ENCODE data around the gene VSIG2. TPM values are rescaled to one million over a fixed set of nuclear protein-coding genes. Genes with fewer than 3 reads are reported as not detected.

Gene VSIG2
- total and polyA plus RNA-seq, 2 of the 4 experiments (the other 2 are of a cell fraction) = not detected

- Histone ChIP-seq H3K27me3 (ENCODE audit: control insufficient read depth, insufficient read depth, low read length) (no peaks in the 10 kb centered on the region), H2AK5ac (ENCODE audit: low read depth, low read length) (no peak overlapping the region), H4K91ac (ENCODE audit: insufficient read depth, low read depth, low read length) (no peak overlapping the region), H3K79me1 (ENCODE audit: low read depth in 1 of 2, low read length in 2 of 2) (peaks cover 15 to 43% of the 10 kb centered on the region in 2 experiments), H3K9ac (ENCODE audit: low read depth, low read length) (no peak overlapping the region), H4K20me1 (ENCODE audit: insufficient read depth, low read length) (peaks cover 56% of the 10 kb centered on the region), H2AK9ac (replicated peaks; ENCODE audit: low read depth, low read length, poor library complexity) (no peak overlapping the region), H3K14ac (replicated peaks; ENCODE audit: low read depth, low read length) (no peak overlapping the region), H2BK20ac (ENCODE audit: low read depth, low read length) (no peak overlapping the region), H3K4me2 (ENCODE audit: low read depth, low read length) (no peak overlapping the region), H4K8ac (ENCODE audit: low read depth in 2 of 2, low read length in 2 of 2) (no peak overlapping the region), H2AFZ (replicated peaks; ENCODE audit: low read length, poor library complexity) (no peak overlapping the region), H4K5ac (ENCODE audit: low read depth, low read length) (no peak overlapping the region), H3K4me1 (ENCODE audit: control insufficient read depth, insufficient read depth, low read length) (peaks cover 7% of the 10 kb centered on the region), H3K56ac (ENCODE audit: extremely low read depth, insufficient read depth, low read length) (no peak overlapping the region), H3K36me3 (ENCODE audit: control insufficient read depth, insufficient read depth, low read length) (no peaks in the 10 kb centered on the region), H3K4me3 (ENCODE audit: insufficient read depth, low read depth, low read length) (no peak overlapping the region), H3K4ac (ENCODE audit: low read depth, low read length) (no peak overlapping the region), H3K9me1 (ENCODE audit: insufficient read depth, low read length) (peaks cover 8% of the 10 kb centered on the region), H3K9me3 (ENCODE audit: control insufficient read depth, insufficient read depth, low read length) (no peaks in the 10 kb centered on the region), H3K27ac (ENCODE audit: insufficient read depth, low read length) (no peak overlapping the region), H2BK15ac (ENCODE audit: low read depth, low read length) (no peak overlapping the region), H2BK120ac (ENCODE audit: low read depth, low read length) (no peak overlapping the region), H2BK5ac (ENCODE audit: low read depth, low read length, poor library complexity, severe bottlenecking) (no peak overlapping the region), H3K18ac (ENCODE audit: low read depth, low read length) (no peak overlapping the region), H3K23ac (ENCODE audit: low read depth, low read length) (no peak overlapping the region; the same call in 1 of the 2 replicates)
- POLR2A ChIA-PET (ENCODE audit: unreplicated experiment) = interaction anchor here (0.6 kb wide), 2 partner anchors 18 to 123 kb away, joined by 3 read pairs; no protein-coding TSS in a partner anchor
- DNase-seq (no peak), ATAC-seq (ENCODE audit: low read depth) (no peak)
- dilution Hi-C loops (cut with HindIII; ENCODE audit: low sequenced_read_pairs, unreplicated experiment) = no loop called here
- CTCF ChIA-PET = no interaction called here
- intact Hi-C loops (cut with micrococcal nuclease) = no loop called here
- BruUV-seq (replicated peaks) = TSS peak; percentile 3
- WGBS, 2 experiments (ENCODE audit: extremely low coverage in 2 of 2, insufficient read length in 1 of 2) = no CpG with 5 or more reads among the region's 3 CpGs
- no peak for TF ChIP-seq NFE2L2 (IDR thresholded peaks at IDR 0.05; ENCODE audit: low read depth, low read length)
- no peak for TF ChIP-seq CHD1 (IDR thresholded peaks at IDR 0.05; ENCODE audit: low read depth, low read length)
- TF ChIP-seq CEBPB (IDR thresholded peaks at IDR 0.05; ENCODE audit: low read depth, low read length) = no peak
- no peak for TF ChIP-seq SMC3 (IDR thresholded peaks at IDR 0.05; ENCODE audit: low read depth, low read length)
- no peak for TF ChIP-seq POLR2A (IDR thresholded peaks at IDR 0.05; ENCODE audit: low read depth, low read length)
- no peak for TF ChIP-seq MXI1 (IDR thresholded peaks at IDR 0.05; ENCODE audit: borderline replicate concordance, low read depth, low read length)
- no peak for TF ChIP-seq FOS (IDR thresholded peaks at IDR 0.05; ENCODE audit: low read depth, low read length)
- TF ChIP-seq, protein P1, sequence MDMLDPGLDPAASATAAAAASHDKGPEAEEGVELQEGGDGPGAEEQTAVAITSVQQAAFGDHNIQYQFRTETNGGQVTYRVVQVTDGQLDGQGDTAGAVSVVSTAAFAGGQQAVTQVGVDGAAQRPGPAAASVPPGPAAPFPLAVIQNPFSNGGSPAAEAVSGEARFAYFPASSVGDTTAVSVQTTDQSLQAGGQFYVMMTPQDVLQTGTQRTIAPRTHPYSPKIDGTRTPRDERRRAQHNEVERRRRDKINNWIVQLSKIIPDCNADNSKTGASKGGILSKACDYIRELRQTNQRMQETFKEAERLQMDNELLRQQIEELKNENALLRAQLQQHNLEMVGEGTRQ (IDR thresholded peaks at IDR 0.05; ENCODE audit: low read depth, low read length) = no peak
- TF ChIP-seq RCOR1 (IDR thresholded peaks at IDR 0.05; ENCODE audit: insufficient replicate concordance, low read length) = no peak
- TF ChIP-seq RFX5 (IDR thresholded peaks at IDR 0.05; ENCODE audit: low read depth, low read length) = no peak
- no peak for TF ChIP-seq BHLHE40 (IDR thresholded peaks at IDR 0.05; ENCODE audit: low read depth, low read length)
- TF ChIP-seq, protein P2, sequence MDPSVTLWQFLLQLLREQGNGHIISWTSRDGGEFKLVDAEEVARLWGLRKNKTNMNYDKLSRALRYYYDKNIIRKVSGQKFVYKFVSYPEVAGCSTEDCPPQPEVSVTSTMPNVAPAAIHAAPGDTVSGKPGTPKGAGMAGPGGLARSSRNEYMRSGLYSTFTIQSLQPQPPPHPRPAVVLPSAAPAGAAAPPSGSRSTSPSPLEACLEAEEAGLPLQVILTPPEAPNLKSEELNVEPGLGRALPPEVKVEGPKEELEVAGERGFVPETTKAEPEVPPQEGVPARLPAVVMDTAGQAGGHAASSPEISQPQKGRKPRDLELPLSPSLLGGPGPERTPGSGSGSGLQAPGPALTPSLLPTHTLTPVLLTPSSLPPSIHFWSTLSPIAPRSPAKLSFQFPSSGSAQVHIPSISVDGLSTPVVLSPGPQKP (IDR thresholded peaks at IDR 0.05; ENCODE audit: borderline replicate concordance, low read depth, low read length) = no peak
- no peak for TF ChIP-seq MAZ (IDR thresholded peaks at IDR 0.05; ENCODE audit: borderline replicate concordance, low read depth, low read length)
- in situ Hi-C loops (cut with MboI; ENCODE audit: low sequenced_read_pairs) = no loop called here
These were observed 44.3 kb upstream of the VSIG2 start for GRCh38 chr11:124796312-124796711.

Measured in IMR-90 (cell line).